ENCODE measurements around the gene ANO3.

DNA sequence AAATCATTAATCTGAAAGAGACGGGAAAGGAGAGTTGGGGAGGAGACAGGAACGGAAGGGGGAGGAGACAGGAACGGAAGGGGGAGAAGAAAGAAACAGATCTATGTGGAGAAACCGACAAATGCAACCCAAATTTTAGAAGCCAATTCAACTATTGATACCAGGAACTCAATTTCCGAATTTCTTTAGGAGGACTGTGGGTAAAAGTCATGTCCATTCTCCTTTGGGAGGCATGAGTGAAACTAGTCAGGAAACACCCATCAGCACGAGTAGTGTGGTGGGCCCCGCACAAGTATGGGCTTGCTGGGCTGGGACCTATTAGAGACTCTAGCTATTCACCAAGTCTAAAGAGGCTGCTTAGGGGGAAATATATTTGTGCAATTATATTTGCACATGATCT lies 18.1 kb downstream of the ANO3 start:
- TF ChIP-seq, protein P1, sequence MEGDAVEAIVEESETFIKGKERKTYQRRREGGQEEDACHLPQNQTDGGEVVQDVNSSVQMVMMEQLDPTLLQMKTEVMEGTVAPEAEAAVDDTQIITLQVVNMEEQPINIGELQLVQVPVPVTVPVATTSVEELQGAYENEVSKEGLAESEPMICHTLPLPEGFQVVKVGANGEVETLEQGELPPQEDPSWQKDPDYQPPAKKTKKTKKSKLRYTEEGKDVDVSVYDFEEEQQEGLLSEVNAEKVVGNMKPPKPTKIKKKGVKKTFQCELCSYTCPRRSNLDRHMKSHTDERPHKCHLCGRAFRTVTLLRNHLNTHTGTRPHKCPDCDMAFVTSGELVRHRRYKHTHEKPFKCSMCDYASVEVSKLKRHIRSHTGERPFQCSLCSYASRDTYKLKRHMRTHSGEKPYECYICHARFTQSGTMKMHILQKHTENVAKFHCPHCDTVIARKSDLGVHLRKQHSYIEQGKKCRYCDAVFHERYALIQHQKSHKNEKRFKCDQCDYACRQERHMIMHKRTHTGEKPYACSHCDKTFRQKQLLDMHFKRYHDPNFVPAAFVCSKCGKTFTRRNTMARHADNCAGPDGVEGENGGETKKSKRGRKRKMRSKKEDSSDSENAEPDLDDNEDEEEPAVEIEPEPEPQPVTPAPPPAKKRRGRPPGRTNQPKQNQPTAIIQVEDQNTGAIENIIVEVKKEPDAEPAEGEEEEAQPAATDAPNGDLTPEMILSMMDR (IDR thresholded peaks at IDR 0.05; ENCODE audit: insufficient read depth, low read length, poor library complexity, severe bottlenecking), result no peak
- TF ChIP-seq EZH2phosphoT487 (conservative IDR thresholded peaks at IDR 0.05; ENCODE audit: low read length), result no peak
